Activated T-cell treated with anti-CD3 and anti-CD28 coated beads for 4 hours (primary cell): Measurements from ENCODE around the gene ANKMY1.

Experiments
- DNase-seq: peaks from one replicate; pipeline ENCODE4 v3.0.0-alpha.2; 2020

ANKMY1 gene

GRCh38 chr2:240468303-240469238 is 89.2 kb downstream of the ANKMY1 start:
- DNase-seq = no peak

DNA sequence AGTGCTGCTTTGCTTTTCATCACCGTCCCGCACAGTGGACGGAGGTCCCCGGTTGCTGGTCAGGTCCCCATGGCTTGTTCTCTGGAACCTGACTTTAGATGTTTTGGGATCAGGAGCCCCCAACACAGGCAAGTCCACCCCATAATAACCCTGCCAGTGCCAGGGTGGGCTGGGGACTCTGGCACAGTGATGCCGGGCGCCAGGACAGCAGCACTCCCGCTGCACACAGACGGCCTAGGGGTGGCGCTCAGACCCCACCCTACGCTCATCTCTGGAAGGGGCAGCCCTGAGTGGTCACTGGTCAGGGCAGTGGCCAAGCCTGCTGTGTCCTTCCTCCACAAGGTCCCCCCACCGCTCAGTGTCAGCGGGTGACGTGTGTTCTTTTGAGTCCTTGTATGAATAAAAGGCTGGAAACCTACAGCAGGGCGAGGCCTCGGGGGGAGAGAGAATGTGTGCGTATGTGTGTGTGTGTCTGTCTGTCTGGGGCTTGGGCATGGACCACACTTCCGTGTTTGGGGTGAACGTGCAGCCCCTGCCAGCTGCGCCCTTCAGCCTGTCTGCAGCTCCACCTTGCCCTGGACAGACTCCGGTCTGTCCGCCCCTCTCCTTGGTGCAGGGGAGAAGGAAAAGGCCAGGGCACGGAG is 90.0 kb downstream of the ANKMY1 start:
- no peak for DNase-seq

- DNase-seq = no peak
Measured at GRCh38 chr2:240467149-240467642, 90.6 kb downstream of the ANKMY1 start.

GRCh38 chr2:240466579-240467148 is 91.1 kb downstream of the ANKMY1 start:
- no peak for DNase-seq

- no peak for DNase-seq
Measured at GRCh38 chr2:240465765-240466578, 91.8 kb downstream of the ANKMY1 start.

DNA sequence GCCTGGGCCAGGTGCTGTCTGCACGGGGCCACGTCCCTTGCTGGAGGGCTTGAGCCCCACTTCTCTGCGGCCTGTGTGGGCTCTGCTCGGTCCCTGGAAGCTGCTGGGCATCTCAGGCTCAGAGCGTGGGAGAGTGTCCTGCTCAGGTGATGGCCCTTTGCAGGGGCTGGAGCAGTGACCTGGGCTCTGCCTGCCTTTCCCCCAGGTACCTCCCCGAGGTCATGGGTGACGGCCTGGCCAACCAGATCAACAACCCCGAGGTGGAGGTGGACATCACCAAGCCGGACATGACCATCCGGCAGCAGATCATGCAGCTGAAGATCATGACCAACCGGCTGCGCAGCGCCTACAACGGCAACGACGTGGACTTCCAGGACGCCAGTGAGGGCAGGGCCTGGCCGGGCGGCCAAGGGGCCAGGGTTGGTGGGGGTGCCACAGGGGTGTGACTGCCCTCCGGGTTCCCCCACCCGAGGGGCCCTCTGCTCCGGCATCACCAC is 92.5 kb downstream of the ANKMY1 start:
- DNase-seq = no peak

- DNase-seq = no peak
Measured at GRCh38 chr2:240464514-240465241, 93.1 kb downstream of the ANKMY1 start.

DNA sequence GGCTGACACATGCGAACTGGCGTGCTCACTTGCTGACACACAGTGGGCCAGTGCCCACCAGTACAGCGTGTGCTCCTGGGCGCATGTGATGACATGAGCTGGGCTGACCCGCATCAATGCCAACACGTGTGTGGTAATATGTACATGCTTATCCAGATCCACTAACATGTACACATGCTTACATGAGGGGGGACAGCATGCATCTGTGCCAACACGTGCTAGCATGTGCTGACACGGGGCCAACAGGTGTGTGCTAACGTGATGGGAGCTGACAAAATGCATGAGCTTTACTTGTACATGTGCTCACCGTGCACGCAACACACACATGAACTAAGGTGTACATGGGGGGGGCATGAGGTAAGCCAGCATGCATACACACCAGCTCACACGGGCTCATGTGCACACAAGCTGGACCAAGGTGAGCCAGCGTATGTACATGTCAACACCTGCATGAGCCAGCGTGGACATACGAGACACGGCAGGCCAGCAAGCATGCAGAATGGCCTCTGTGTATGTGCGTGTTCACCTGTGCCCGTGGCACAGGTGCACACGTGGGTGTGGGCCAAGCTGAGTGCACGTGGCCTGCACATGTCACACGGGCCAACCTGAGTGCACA is 93.8 kb downstream of the ANKMY1 start:
- no peak for DNase-seq

GRCh38 chr2:240463274-240463865 is 94.4 kb downstream of the ANKMY1 start:
- no peak for DNase-seq

GRCh38 chr2:240462707-240463273 is 95.0 kb downstream of the ANKMY1 start:
- no peak for DNase-seq

- no peak for DNase-seq
Measured at GRCh38 chr2:240462073-240462706, 95.6 kb downstream of the ANKMY1 start.

DNA sequence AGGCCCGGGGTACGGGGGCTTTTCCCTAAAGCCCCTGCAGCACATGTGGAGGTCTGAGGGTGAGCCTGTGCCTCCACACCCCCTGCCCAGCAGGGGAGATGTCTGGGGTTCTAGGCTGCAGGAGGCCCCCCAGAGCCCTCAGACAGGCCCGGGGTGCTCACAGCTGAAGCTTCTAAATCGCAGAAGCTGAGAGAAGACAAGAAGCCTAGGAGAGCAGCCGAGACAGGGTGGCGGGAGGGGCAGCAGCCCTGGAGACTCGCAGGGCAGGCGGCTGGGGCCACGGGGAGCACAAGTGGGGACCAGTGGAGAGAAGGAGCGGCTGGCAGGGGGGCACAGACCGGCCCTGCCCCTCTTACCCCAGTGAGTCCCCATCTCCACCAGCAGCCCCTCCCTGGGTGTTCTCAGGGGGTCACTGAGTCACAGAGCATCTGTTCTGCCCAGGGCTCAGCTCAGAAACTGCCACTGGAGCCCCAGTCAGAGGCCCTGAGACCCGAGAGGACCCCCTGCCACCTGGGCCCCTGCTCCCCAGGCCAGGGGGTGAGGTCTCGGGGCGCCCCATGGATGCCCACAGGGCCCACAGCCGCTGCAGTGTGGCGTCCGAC is 96.2 kb downstream of the ANKMY1 start:
- no peak for DNase-seq

- no peak for DNase-seq
Measured at GRCh38 chr2:240460781-240461431, 96.9 kb downstream of the ANKMY1 start.

- DNase-seq = no peak
Measured at GRCh38 chr2:240460253-240460711, 97.5 kb downstream of the ANKMY1 start.

DNA sequence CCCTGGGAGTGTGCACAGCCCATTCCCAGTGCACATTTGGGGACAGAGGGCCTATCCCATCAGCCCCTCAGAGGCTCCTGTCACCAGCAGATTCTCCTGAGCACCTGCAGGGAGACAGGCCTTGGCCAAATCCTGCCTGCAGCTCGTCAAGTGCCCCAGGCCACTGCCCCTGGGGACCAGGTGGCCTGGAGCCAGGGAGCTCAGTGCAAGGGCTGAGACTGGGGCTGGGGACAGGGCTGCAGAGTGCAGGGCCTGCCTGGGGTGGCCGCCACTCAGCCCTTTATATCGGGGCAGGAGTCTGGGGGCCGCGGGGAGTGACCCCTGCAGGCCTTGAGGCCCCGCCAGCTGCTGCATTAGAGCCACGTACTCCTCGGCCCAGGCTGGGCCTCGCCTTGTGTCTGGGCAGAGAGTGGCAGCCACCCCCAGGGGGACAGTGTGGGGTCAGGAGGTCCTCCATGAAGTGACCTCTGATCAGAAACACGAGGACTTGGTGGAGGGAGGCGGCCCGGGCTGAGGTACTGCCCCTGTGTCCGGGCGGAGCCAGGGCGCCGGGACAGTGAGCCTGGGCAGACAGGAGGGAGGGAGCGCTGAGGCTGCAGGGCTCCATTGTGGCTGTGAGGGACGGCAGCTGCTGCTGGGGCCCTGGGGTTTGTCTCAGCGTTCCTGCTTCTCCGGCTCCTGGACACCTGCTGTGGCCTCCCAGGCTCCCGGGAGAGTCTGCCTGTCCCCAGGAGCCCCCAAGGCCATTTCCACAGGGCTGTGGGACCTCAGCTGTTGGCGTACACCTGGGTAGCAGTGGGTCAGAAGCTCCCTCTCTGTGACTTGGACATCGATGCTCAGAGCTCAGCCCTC is 98.2 kb downstream of the ANKMY1 start:
- DNase-seq = no peak

GRCh38 chr2:240458900-240459391 is 98.8 kb downstream of the ANKMY1 start:
- no peak for DNase-seq

GRCh38 chr2:240458044-240458899 is 99.5 kb downstream of the ANKMY1 start:
- DNase-seq = no peak
